Stimulated activated CD4-positive, alpha-beta T cell treated with anti-CD3 and anti-CD28 coated beads, Interleukin-12 subunit alpha, Interleukin-12 subunit beta, amount 100 ng/mL, for 48 hours (primary cell): ENCODE data around the gene IL22.

Experiments
- DNase-seq, 3 donors: peaks; one replicate each; pipeline ENCODE4 v3.0.0-alpha.2; 2020; ENCODE audit warnings: low read depth in 2 of 3, low spot score in 1 of 3

IL22 gene

GRCh38 chr12:68264158-68264855, 10.9 kb upstream of the IL22 start:
- no peak for DNase-seq

- DNase-seq, result no peak
Observed at GRCh38 chr12:68263366-68263765, 10.0 kb upstream of the IL22 start.

GRCh38 chr12:68261896-68262295, 8.5 kb upstream of the IL22 start:
- no peak for DNase-seq

GRCh38 chr12:68260153-68260552, 6.7 kb upstream of the IL22 start:
- no peak for DNase-seq

GRCh38 chr12:68259318-68259940, 6.0 kb upstream of the IL22 start:
- DNase-seq, result peak; percentile 28 to 31 (median 29)

- no peak for DNase-seq
Observed at GRCh38 chr12:68252077-68252476, 1.3 kb downstream of the IL22 start.

- DNase-seq, result no peak
Observed at GRCh38 chr12:68250454-68250853, 3.0 kb downstream of the IL22 start.

- DNase-seq, result no peak
Observed at GRCh38 chr12:68247785-68248184, 5.6 kb downstream of the IL22 start.

GRCh38 chr12:68246350-68246749, 7.1 kb downstream of the IL22 start:
- DNase-seq, result no peak

- no peak for DNase-seq
Observed at GRCh38 chr12:68245180-68246021, 8.0 kb downstream of the IL22 start.

GRCh38 chr12:68242777-68243176, 10.6 kb downstream of the IL22 start:
- DNase-seq, result no peak

- DNase-seq, result peak; percentile 28 to 55 (median 32)
Observed at GRCh38 chr12:68240975-68241374, 12.4 kb downstream of the IL22 start.

GRCh38 chr12:68240079-68240478, 13.3 kb downstream of the IL22 start:
- no peak for DNase-seq

- DNase-seq, result no peak
Observed at GRCh38 chr12:68239309-68239982, 14.0 kb downstream of the IL22 start.

- no peak for DNase-seq
Observed at GRCh38 chr12:68237619-68238018, 15.8 kb downstream of the IL22 start.

- DNase-seq, result no peak
Observed at GRCh38 chr12:68237078-68237477, 16.3 kb downstream of the IL22 start.

- DNase-seq, result peak in 1 of 3 donors; percentile 32
Observed at GRCh38 chr12:68236421-68237059, 16.9 kb downstream of the IL22 start.

- no peak for DNase-seq
Observed at GRCh38 chr12:68235576-68235975, 17.8 kb downstream of the IL22 start.

- DNase-seq, result no peak
Observed at GRCh38 chr12:68234140-68234539, 19.3 kb downstream of the IL22 start.

- DNase-seq, result no peak
Observed at GRCh38 chr12:68233498-68233897, 19.9 kb downstream of the IL22 start.

- no peak for DNase-seq
Observed at GRCh38 chr12:68231691-68232090, 21.7 kb downstream of the IL22 start.
